ENCODE measurements around the gene IGSF21. TPM values are rescaled to one million over a fixed set of nuclear protein-coding genes. Genes with fewer than 3 reads are reported as not detected.

IGSF21 gene
- total RNA-seq, 1 donor from 2014 or later: not detected

GRCh38 chr1:18384059-18384458 lies 276.5 kb downstream of the IGSF21 start:
- Histone ChIP-seq H3K36me3 (ENCODE audit: control insufficient read depth, insufficient read depth, low read length) (no peaks in the 10 kb centered on the region), H3K4me3 (ENCODE audit: low read depth, low read length) (no peak overlapping the region), H3K27me3 (ENCODE audit: control insufficient read depth, insufficient read depth, low read length) (no peaks in the 10 kb centered on the region)
- no peak for TF ChIP-seq CTCF (IDR thresholded peaks at IDR 0.05; ENCODE audit: insufficient read depth, low read length, severe bottlenecking)
- DNase-seq (ENCODE audit: low read depth) (no peak), FAIRE-seq (no peak)

GRCh38 chr1:18384471-18384870 lies 276.9 kb downstream of the IGSF21 start:
- FAIRE-seq: no peak
- DNase-seq (ENCODE audit: low read depth): no peak
- Histone ChIP-seq H3K27me3 (ENCODE audit: control insufficient read depth, insufficient read depth, low read length) (no peaks in the 10 kb centered on the region), H3K36me3 (ENCODE audit: control insufficient read depth, insufficient read depth, low read length) (no peaks in the 10 kb centered on the region), H3K4me3 (ENCODE audit: low read depth, low read length) (no peak overlapping the region)
- TF ChIP-seq CTCF (IDR thresholded peaks at IDR 0.05; ENCODE audit: insufficient read depth, low read length, severe bottlenecking): no peak

GRCh38 chr1:18385239-18385790 lies 277.7 kb downstream of the IGSF21 start:
- no peak for TF ChIP-seq CTCF (IDR thresholded peaks at IDR 0.05; ENCODE audit: insufficient read depth, low read length, severe bottlenecking)
- DNase-seq (ENCODE audit: low read depth) (no peak), FAIRE-seq (no peak)
- Histone ChIP-seq H3K27me3 (ENCODE audit: control insufficient read depth, insufficient read depth, low read length) (no peaks in the 10 kb centered on the region), H3K4me3 (ENCODE audit: low read depth, low read length) (no peak overlapping the region), H3K36me3 (ENCODE audit: control insufficient read depth, insufficient read depth, low read length) (no peaks in the 10 kb centered on the region)

GRCh38 chr1:18386591-18386990 lies 279.0 kb downstream of the IGSF21 start:
- Histone ChIP-seq H3K27me3 (ENCODE audit: control insufficient read depth, insufficient read depth, low read length) (no peaks in the 10 kb centered on the region), H3K36me3 (ENCODE audit: control insufficient read depth, insufficient read depth, low read length) (no peaks in the 10 kb centered on the region), H3K4me3 (ENCODE audit: low read depth, low read length) (no peak overlapping the region)
- FAIRE-seq (no peak), DNase-seq (ENCODE audit: low read depth) (no peak)
- TF ChIP-seq CTCF (IDR thresholded peaks at IDR 0.05; ENCODE audit: insufficient read depth, low read length, severe bottlenecking): no peak

GRCh38 chr1:18387307-18387706 lies 279.7 kb downstream of the IGSF21 start:
- DNase-seq (ENCODE audit: low read depth) (no peak), FAIRE-seq (no peak)
- Histone ChIP-seq H3K36me3 (ENCODE audit: control insufficient read depth, insufficient read depth, low read length) (no peaks in the 10 kb centered on the region), H3K4me3 (ENCODE audit: low read depth, low read length) (no peak overlapping the region), H3K27me3 (ENCODE audit: control insufficient read depth, insufficient read depth, low read length) (no peaks in the 10 kb centered on the region)
- no peak for TF ChIP-seq CTCF (IDR thresholded peaks at IDR 0.05; ENCODE audit: insufficient read depth, low read length, severe bottlenecking)

GRCh38 chr1:18390953-18391352 lies 283.4 kb downstream of the IGSF21 start:
- H3K4me3 ChIP-seq (ENCODE audit: low read depth, low read length): no peak overlapping the region
- H3K36me3 ChIP-seq (ENCODE audit: control insufficient read depth, insufficient read depth, low read length): no peaks in the 10 kb centered on the region
- DNase-seq (ENCODE audit: low read depth) (no peak), FAIRE-seq (no peak)
- no peak for TF ChIP-seq CTCF (IDR thresholded peaks at IDR 0.05; ENCODE audit: insufficient read depth, low read length, severe bottlenecking)
- no peaks in the 10 kb centered on the region for H3K27me3 ChIP-seq (ENCODE audit: control insufficient read depth, insufficient read depth, low read length)
